CD4-positive, alpha-beta T cell (primary cell): ENCODE measurements around the gene MOBP. TPM values are rescaled to one million over a fixed set of nuclear protein-coding genes. Genes with fewer than 3 reads are reported as not detected.

Source experiments
- ATAC-seq: fragments of 200-7000 bp; cut with Tn5 transposase; one replicate; pipeline ENCODE4 v1.10.0; 2022; ENCODE audit warnings: mild to moderate bottlenecking; ENCODE audit not compliant: poor library complexity
- CTCF ChIA-PET: fragments of 350-600 bp; sonication (Branson Sonifier 250); formaldehyde crosslinking; loops from one replicate; lab custom pipeline; 2021; ENCODE audit warnings: antibody characterized with exemption, inconsistent platforms; lab: Charles Lee
- POLR2A ChIA-PET: fragments of 350-600 bp; sonication (Branson Sonifier 250); formaldehyde crosslinking; loops from one replicate; lab custom pipeline; 2021; ENCODE audit warnings: antibody characterized with exemption, inconsistent platforms; lab: Charles Lee
- DNase-seq, 14 experiments: peaks; one replicate each; pipeline ENCODE4 v3.0.0-alpha.2; 2013 to 2020; ENCODE audit warnings: mixed read lengths in 2 of 14
- H3K27ac ChIP-seq, 2 donors: one replicate each; pipeline versions ENCODE4 v1.5.1 to v1.7.0; 2013; ENCODE audit warnings: low read length in 2 of 2, low read depth in 1 of 2, mild to moderate bottlenecking in 1 of 2
- H3K27me3 ChIP-seq, 2 experiments: 1 replicate in 1 of 2; 2 replicates in 1 of 2; pipeline versions ENCODE4 v1.6.1 to v1.7.0; 2013; ENCODE audit warnings: low read length in 2 of 2, control low read depth in 1 of 2, mild to moderate bottlenecking in 1 of 2, moderate library complexity in 1 of 2; ENCODE audit not compliant: insufficient read depth in 2 of 2, control insufficient read depth in 1 of 2
- H3K36me3 ChIP-seq: one replicate; pipeline ENCODE4 v1.6.1; 2013; ENCODE audit warnings: low read length, control low read depth; ENCODE audit not compliant: insufficient read depth
- H3K4me1 ChIP-seq: one replicate; pipeline ENCODE4 v1.6.1; 2013; ENCODE audit warnings: low read length, control low read depth; ENCODE audit not compliant: insufficient read depth
- H3K4me3 ChIP-seq: one replicate; pipeline ENCODE4 v1.5.1; 2013; ENCODE audit warnings: mild to moderate bottlenecking, low read length, moderate library complexity
- H3K9me3 ChIP-seq, 2 experiments: 1 replicate in 1 of 2; 2 replicates in 1 of 2; pipeline versions ENCODE4 v1.6.1 to v1.7.0; 2013; ENCODE audit warnings: low read length in 2 of 2, mild to moderate bottlenecking in 2 of 2, control low read depth in 1 of 2, moderate library complexity in 1 of 2; ENCODE audit not compliant: control insufficient read depth in 1 of 2, insufficient read depth in 1 of 2
- H3K27ac Mint-ChIP-seq: one replicate; pipeline ENCODE4 v1.8.0; 2020; ENCODE audit warnings: mixed read lengths
- H3K27me3 Mint-ChIP-seq: one replicate; pipeline ENCODE4 v1.8.0; 2021; ENCODE audit warnings: mixed read lengths
- H3K36me3 Mint-ChIP-seq: one replicate; pipeline ENCODE4 v1.8.0; 2021; ENCODE audit warnings: low read depth, mixed read lengths
- H3K4me1 Mint-ChIP-seq: one replicate; pipeline ENCODE4 v1.8.0; 2021; ENCODE audit warnings: low read depth, mixed read lengths
- H3K4me3 Mint-ChIP-seq: one replicate; pipeline ENCODE4 v1.8.0; 2020; ENCODE audit warnings: mild to moderate bottlenecking, mixed read lengths
- H3K9me3 Mint-ChIP-seq: one replicate; pipeline ENCODE4 v1.8.0; 2020; ENCODE audit warnings: mixed read lengths
- intact Hi-C, 2 experiments: fragments of 100-400 bp; cut with DNase I in 1 of 2; cut with micrococcal nuclease in 1 of 2; formaldehyde crosslinking; loops; one replicate each; pipeline versions ENCODE4 v1.15.1 to v1.9.0; 2023 to 2025; cut with DNase I, micrococcal nuclease
- total RNA-seq, 174 experiments: library from RNA in 2 of 174; stranded (reverse) in 2 of 174; gene quantifications; one replicate each; pipeline ENCODE4 v1.2.3 and lab custom pipeline; 2021 to 2026
- TF ChIP-seq, protein P1 (sequence below): fragments of 200-600 bp; IDR thresholded peaks from one replicate; pipeline ENCODE4 v1.8.0; 2022; ENCODE audit warnings: antibody characterized with exemption, mild to moderate bottlenecking

Gene MOBP
- total RNA-seq, 2 experiments from 2014 or later, result not detected

GRCh38 chr3:39435006-39435748 lies 32.3 kb upstream of the MOBP start:
- no peaks in the 10 kb centered on the region for H3K9me3 ChIP-seq
- intact Hi-C loops, result no loop called here
- Mint-ChIP-seq H3K27me3 (peaks cover 14% of the 10 kb centered on the region), H3K27ac (no peak overlapping the region), H3K4me1 (no peaks in the 10 kb centered on the region), H3K36me3 (no peaks in the 10 kb centered on the region), H3K4me3 (no peak overlapping the region), H3K9me3 (no peaks in the 10 kb centered on the region)
- H3K4me1 ChIP-seq, result no peaks in the 10 kb centered on the region
- H3K4me3 ChIP-seq, result no peak overlapping the region
- H3K27ac ChIP-seq, result no peak overlapping the region
- ChIA-PET POLR2A (no interaction called here), CTCF (no interaction called here)
- TF ChIP-seq, protein P1, sequence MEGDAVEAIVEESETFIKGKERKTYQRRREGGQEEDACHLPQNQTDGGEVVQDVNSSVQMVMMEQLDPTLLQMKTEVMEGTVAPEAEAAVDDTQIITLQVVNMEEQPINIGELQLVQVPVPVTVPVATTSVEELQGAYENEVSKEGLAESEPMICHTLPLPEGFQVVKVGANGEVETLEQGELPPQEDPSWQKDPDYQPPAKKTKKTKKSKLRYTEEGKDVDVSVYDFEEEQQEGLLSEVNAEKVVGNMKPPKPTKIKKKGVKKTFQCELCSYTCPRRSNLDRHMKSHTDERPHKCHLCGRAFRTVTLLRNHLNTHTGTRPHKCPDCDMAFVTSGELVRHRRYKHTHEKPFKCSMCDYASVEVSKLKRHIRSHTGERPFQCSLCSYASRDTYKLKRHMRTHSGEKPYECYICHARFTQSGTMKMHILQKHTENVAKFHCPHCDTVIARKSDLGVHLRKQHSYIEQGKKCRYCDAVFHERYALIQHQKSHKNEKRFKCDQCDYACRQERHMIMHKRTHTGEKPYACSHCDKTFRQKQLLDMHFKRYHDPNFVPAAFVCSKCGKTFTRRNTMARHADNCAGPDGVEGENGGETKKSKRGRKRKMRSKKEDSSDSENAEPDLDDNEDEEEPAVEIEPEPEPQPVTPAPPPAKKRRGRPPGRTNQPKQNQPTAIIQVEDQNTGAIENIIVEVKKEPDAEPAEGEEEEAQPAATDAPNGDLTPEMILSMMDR, result no peak
- ATAC-seq (no peak), DNase-seq (no peak)
- H3K36me3 ChIP-seq, result no peaks in the 10 kb centered on the region
- no peaks in the 10 kb centered on the region for H3K27me3 ChIP-seq

GRCh38 chr3:39438880-39439279 lies 28.6 kb upstream of the MOBP start:
- Mint-ChIP-seq H3K36me3 (no peaks in the 10 kb centered on the region), H3K27me3 (no peaks in the 10 kb centered on the region), H3K4me1 (no peaks in the 10 kb centered on the region), H3K27ac (no peak overlapping the region), H3K4me3 (no peak overlapping the region), H3K9me3 (no peaks in the 10 kb centered on the region)
- intact Hi-C loops, result no loop called here
- H3K36me3 ChIP-seq, result no peaks in the 10 kb centered on the region
- CTCF ChIA-PET, result interaction anchor here (2.0 kb wide), 1 partner anchor 9 kb away, joined by 6 read pairs; no protein-coding TSS in a partner anchor
- H3K9me3 ChIP-seq, result no peaks in the 10 kb centered on the region
- TF ChIP-seq, protein P1, result no peak
- POLR2A ChIA-PET, result no interaction called here
- no peak overlapping the region for H3K27ac ChIP-seq
- no peaks in the 10 kb centered on the region for H3K27me3 ChIP-seq
- H3K4me1 ChIP-seq, result no peaks in the 10 kb centered on the region
- H3K4me3 ChIP-seq, result no peak overlapping the region
- ATAC-seq, result no peak
- no peak for DNase-seq

DNA sequence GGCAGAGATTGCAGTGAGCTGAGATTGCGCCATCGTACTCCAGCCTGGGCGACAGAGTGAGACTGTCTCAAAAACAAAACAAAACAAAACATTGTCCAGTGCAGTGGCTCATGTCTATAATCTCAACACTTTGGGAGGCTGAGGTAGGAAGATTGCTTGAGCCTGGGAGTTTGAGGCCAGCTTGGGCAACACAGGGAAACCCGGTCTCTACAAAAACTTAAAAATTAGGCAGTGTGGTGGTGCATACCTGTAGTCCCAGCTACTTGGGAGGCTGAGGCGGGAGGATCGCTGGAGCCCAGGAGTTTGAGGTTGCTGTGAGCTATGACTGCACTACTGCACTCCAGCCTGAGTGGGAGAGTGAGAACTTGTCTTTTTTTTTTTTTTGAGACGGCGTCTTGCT lies 27.2 kb upstream of the MOBP start:
- ATAC-seq (no peak), DNase-seq (no peak)
- CTCF ChIA-PET, result no interaction called here
- intact Hi-C loops, result loop anchor here in 1 of 2 experiments (10.0 kb wide), 1 partner anchor 734 kb away; no protein-coding TSS in a partner anchor
- Histone ChIP-seq H3K4me1 (no peaks in the 10 kb centered on the region), H3K27ac (no peak overlapping the region), H3K36me3 (no peaks in the 10 kb centered on the region), H3K9me3 (no peaks in the 10 kb centered on the region), H3K4me3 (no peak overlapping the region), H3K27me3 (no peaks in the 10 kb centered on the region)
- H3K27ac Mint-ChIP-seq, result no peak overlapping the region
- no peaks in the 10 kb centered on the region for H3K9me3 Mint-ChIP-seq
- TF ChIP-seq, protein P1, result no peak
- H3K27me3 Mint-ChIP-seq, result no peaks in the 10 kb centered on the region
- POLR2A ChIA-PET, result no interaction called here
- no peaks in the 10 kb centered on the region for H3K36me3 Mint-ChIP-seq
- H3K4me1 Mint-ChIP-seq, result no peaks in the 10 kb centered on the region
- H3K4me3 Mint-ChIP-seq, result no peak overlapping the region
